Activated gamma-delta T cell (primary cell): ENCODE measurements around the gene FUT9.

Source experiments
- DNase-seq: peaks from one replicate; lab custom pipeline; 2025; lab: John Stamatoyannopoulos, UW

FUT9 gene

GRCh38 chr6:96073555-96073954 is 57.8 kb downstream of the FUT9 start:
- DNase-seq = no peak

- no peak for DNase-seq
Measured at GRCh38 chr6:96074006-96074405, 58.2 kb downstream of the FUT9 start.

DNA sequence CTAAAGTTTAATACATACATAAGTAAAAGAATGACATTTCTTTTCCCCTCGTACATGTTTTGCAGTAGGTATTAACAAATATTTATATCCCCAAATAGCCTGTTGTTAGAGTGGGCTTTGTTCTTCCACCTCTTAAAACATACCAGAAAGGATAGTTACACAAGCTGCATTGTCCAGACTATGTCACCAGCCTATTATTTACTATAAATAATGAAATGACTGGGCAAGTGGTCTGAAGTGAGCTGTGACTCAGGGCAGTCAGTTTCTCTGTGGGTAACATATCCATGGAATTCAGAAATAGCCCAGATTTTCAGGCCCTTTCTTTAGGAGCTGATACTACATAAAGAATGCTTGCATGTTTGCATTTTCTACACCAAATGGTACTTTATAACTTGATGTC is 60.1 kb downstream of the FUT9 start:
- no peak for DNase-seq

DNA sequence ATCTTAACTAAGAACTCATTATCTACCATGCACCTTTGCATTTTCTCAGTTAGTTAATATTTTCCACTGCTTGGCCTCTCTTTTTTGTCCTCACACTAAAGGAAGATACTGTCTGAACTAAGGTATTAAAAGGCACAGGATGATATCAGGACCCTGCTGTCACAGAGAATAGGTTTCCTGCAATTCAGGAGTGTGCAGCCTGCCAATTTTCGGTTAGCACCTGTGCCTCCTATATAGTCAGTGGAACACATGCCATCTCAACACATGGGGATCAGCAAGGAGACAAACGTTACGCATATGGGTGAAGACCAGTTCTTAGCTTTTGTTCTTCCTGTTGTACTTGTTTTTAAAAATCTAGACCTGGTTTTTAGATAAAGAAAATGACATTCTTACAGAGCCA is 71.0 kb downstream of the FUT9 start:
- DNase-seq = no peak

GRCh38 chr6:96089173-96089572 is 73.4 kb downstream of the FUT9 start:
- DNase-seq = no peak

DNA sequence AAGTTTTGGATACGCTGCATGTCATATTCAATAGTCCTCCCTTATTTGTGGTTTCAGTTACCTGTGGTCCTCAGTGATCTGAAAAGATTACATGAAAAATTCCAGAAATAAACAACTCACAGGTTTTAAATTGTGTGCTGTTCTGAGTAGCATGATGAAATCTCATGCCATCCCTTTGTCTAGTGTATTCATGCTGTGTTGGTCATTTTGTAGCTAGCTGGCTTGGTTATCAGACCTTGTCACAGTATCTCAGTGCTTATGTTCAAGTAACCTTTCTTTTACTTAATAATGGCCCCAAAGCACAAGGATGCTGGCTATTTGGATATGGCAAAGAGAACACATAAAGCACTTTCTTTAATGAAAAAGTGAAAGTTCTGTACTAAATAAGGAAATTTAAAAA is 78.3 kb downstream of the FUT9 start:
- no peak for DNase-seq

DNA sequence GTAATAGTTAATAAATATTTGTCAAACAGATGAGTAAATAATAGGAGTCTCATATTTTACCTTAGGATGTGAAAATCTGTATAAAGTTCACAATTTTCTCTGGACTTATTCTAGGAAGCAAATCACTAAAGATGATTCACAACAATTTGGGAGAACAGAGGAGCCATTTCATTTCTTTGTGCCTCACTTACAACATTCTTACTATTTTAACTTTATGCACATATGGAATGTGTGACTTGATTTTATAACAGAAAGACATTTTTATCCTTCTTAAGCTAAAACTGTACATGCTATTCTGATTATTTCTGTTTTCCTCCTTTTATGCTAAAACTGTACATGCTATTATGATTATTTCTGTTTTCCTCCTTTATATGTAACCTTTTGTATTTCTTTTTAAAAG is 83.3 kb downstream of the FUT9 start:
- DNase-seq = no peak

DNA sequence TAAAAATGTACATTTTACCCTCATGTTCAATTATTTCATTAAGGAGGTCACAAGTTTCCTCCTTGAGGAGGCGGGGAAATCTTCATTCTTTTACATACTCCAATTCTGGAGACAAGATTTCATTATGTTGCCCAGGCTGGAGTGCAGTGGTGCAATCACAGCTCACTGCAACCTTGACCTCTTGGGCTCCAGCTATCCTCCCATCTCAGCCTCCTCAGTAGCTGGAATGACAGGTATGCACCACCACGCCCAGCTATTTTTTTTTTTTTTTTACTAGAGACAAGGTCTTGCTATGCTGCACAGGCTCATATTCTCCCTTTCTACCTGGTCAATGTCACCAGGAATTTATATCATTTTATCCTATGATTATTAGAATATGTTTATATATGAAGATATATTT is 85.8 kb downstream of the FUT9 start:
- no peak for DNase-seq

- DNase-seq = no peak
Measured at GRCh38 chr6:96104910-96105309, 89.1 kb downstream of the FUT9 start.

- no peak for DNase-seq
Measured at GRCh38 chr6:96110878-96111277, 95.1 kb downstream of the FUT9 start.

- DNase-seq = no peak
Measured at GRCh38 chr6:96116674-96117073, 100.9 kb downstream of the FUT9 start.

DNA sequence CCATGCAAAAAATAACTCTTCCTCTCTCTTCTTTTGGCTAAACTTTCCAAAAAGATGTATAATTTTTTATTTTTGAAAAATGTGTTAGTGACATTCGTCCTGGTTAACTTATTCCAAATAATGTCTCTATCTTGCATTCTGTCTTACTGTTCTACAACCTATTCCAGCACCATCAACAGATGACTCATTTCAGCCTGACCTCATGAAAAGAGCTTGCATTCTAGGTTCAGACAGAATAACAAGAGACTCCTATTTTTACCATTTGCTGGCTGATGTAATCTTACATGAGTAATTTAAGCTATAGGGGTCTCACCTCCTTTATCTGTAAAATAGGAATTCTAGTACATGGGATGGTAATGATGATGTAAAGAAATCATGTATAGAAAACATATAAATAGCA is 109.0 kb downstream of the FUT9 start:
- DNase-seq = no peak

- DNase-seq = no peak
Measured at GRCh38 chr6:96138406-96138805, 122.6 kb downstream of the FUT9 start.

DNA sequence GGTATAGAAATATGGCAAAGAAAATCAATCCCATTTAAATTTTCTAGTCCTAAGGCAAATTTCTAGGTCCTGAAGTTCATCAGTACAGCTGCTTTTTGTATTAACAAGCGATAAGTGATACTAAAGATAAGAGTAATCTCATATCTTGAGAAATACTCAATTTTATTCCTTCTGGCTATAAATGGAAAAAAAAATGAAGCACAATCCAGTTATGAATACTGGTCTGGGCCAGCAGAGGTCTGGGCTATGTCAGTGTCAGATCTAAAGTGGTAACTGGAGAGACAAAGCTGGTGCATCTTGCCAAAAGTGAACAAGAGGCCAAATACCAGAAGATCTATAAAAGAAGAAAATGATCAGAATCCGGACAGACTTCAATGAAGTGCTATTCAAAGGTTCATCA is 126.4 kb downstream of the FUT9 start:
- DNase-seq = no peak

- DNase-seq = no peak
Measured at GRCh38 chr6:96150431-96150830, 134.7 kb downstream of the FUT9 start.

GRCh38 chr6:96151707-96152106 is 135.9 kb downstream of the FUT9 start:
- no peak for DNase-seq

DNA sequence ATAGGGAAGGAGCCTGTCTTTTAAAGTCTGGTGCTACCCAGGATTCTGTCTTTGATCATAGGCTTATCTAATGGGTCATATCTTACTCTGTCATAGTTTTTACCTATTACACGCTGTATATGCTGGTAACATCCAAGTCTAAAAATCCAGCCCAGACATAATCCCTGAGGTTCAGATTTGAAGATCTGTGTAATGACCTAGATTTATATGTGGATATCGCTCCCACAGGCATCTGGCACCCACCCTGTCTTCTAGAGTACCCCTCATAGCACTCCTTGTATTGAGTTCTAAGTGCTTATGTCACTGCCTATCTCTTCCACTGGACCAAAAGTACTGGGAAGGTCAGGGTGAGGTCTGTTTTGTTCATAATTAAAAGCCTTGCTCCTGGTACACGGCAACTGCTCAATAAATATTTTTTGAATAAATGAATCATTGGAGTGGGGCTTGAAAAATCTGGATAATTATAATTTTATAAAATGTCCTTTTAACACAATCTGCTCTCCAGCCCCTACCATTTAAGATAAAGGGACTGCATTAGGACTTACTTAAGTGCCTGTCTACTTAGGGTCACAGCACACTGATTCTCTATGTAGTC is 136.4 kb downstream of the FUT9 start:
- DNase-seq = no peak

DNA sequence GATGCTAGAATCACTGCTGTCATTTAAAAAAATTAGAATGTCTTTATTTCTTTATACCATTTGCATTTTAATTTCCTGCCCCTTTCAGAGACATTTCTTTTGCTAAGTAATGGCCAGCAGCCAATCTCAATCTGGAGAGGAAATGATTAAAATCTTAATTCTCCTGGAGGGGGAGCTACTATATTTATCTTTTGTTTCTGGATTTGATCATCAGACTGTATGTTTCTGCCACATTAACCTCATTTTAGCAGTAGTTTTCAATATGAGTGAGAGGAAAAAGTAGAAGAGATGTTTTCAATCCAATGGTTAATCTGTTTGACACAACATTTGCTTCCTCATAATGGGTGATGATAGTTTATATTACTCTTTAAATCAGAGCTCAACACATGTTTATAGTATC is 138.0 kb downstream of the FUT9 start:
- no peak for DNase-seq

DNA sequence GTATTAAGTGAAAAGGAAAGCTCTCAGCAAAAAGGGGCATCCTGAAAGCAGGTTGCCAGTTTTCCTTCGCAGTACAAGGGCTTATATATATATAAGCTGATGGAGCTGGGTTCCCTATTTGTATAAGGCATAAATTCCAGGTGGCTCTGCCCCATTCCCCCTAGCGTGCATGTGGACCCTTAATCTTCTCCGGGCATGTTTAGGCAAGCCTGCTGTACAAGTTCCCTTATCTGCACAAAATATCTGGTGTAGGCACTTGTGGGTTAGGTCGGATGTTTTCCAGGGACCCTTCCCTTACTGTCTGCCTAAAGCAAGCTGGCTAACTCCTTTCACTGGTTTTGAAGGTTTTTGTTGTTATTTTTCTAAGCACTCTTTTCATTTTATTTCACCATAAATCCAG is 140.7 kb downstream of the FUT9 start:
- no peak for DNase-seq

- DNase-seq = no peak
Measured at GRCh38 chr6:96157018-96157565, 141.3 kb downstream of the FUT9 start.

- DNase-seq = no peak
Measured at GRCh38 chr6:96162711-96163120, 146.9 kb downstream of the FUT9 start.

GRCh38 chr6:96164802-96165201 is 149.0 kb downstream of the FUT9 start:
- DNase-seq = no peak

DNA sequence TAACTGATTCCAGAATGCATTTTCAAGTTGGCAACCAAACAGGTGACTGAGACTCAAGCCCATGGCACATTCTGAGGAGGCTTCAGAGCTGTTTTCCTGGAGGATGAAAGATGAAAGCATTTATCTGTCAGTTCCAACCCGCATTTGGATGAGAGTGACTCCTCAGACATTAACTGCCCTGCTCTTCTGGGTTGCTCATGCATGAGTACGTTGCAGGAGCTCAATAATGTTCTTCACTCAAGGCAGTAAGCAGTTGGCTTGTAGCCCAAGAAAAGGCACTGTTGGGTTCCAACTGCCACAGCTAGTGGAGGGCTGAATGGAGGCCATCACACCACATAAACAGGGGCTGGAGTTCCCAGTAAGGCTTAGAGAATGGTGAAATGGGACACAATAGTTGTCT is 155.3 kb downstream of the FUT9 start:
- no peak for DNase-seq

GRCh38 chr6:96184798-96185197 is 169.0 kb downstream of the FUT9 start:
- DNase-seq = no peak
